ENCODE results near the gene SLF2.
A peak's percentile ranks its signal among the peaks of the same experiment; 100 is the strongest.

The SLF2 gene

GRCh38 chr10:100982916-100983830, 70.4 kb downstream of the SLF2 start:
- DNase-seq (ENCODE audit: low read depth) = no peak
- no peak overlapping the region for H3K4me3 ChIP-seq (ENCODE audit: low read length)
- no peak for TF ChIP-seq CTCF (IDR thresholded peaks at IDR 0.05; ENCODE audit: insufficient read depth, low read depth, low read length, missing control alignments)

- no peak for DNase-seq (ENCODE audit: low read depth)
- no peak overlapping the region for H3K4me3 ChIP-seq (ENCODE audit: low read length)
- no peak for TF ChIP-seq CTCF (IDR thresholded peaks at IDR 0.05; ENCODE audit: insufficient read depth, low read depth, low read length, missing control alignments)
These were observed 71.3 kb downstream of the SLF2 start for GRCh38 chr10:100983868-100984671.

- TF ChIP-seq CTCF (IDR thresholded peaks at IDR 0.05; ENCODE audit: insufficient read depth, low read depth, low read length, missing control alignments) = no peak
- no peak overlapping the region for H3K4me3 ChIP-seq (ENCODE audit: low read length)
- DNase-seq (ENCODE audit: low read depth) = no peak
These were observed 72.0 kb downstream of the SLF2 start for GRCh38 chr10:100984672-100985177.

GRCh38 chr10:100985336-100985735, 72.6 kb downstream of the SLF2 start:
- DNase-seq (ENCODE audit: low read depth) = no peak

GRCh38 chr10:100986623-100986951, 73.8 kb downstream of the SLF2 start:
- no peak for TF ChIP-seq CTCF (IDR thresholded peaks at IDR 0.05; ENCODE audit: insufficient read depth, low read depth, low read length, missing control alignments)
- no peak for DNase-seq (ENCODE audit: low read depth)
- H3K4me3 ChIP-seq (ENCODE audit: low read length) = peak overlapping the region; percentile 85

More at GRCh38 chr10:100985336-100985735, 72.6 kb downstream of the SLF2 start:
- H3K4me3 ChIP-seq (ENCODE audit: low read length) = no peak overlapping the region
- TF ChIP-seq CTCF (IDR thresholded peaks at IDR 0.05; ENCODE audit: insufficient read depth, low read depth, low read length, missing control alignments) = no peak

GRCh38 chr10:100986952-100987684, 74.4 kb downstream of the SLF2 start, which contains the start of the genes MRPL43 and TWNK:
Gene MRPL43 (minus strand): TSS chr10:100987497. CDS start chr10:100987443, 54 bp downstream.
Gene TWNK (plus strand): TSS chr10:100987543. CDS start chr10:100988211, 668 bp downstream.
- peak within 1 kb of the TSS; percentile 85 for H3K4me3 ChIP-seq (ENCODE audit: low read length)
- TF ChIP-seq CTCF (IDR thresholded peaks at IDR 0.05; ENCODE audit: insufficient read depth, low read depth, low read length, missing control alignments) = no peak
- peak; percentile 84 for DNase-seq (ENCODE audit: low read depth)
